IMR-90 (cell line): ENCODE measurements around the gene FBXO17. TPM values are rescaled to one million over a fixed set of nuclear protein-coding genes. Genes with fewer than 3 reads are reported as not detected.

ENCODE experiments used
- ATAC-seq: fragments of 200-7000 bp; cut with Tn5 transposase; 2 replicates; pipeline ENCODE4 v1.9.1; 2020; ENCODE audit warnings: low read depth, mild to moderate bottlenecking, moderate library complexity
- BruUV-seq: library from RNA; stranded (reverse); fragments of 400-500 nt; replicated peaks from 2 replicates; lab custom pipeline; 2021; lab: Mats Ljungman, UMichigan
- CTCF ChIA-PET: fragments of 300-600 bp; formaldehyde crosslinking; extraction: SDS; loops from one replicate; lab custom pipeline; 2021; ENCODE audit warnings: antibody characterized with exemption; lab: Yijun Ruan, JAX
- POLR2A ChIA-PET: fragments of 300-600 bp; sonication (Branson Sonifier 250); formaldehyde crosslinking; loops from one replicate; lab custom pipeline; 2022; ENCODE audit warnings: antibody characterized with exemption; ENCODE audit not compliant: unreplicated experiment; lab: Charles Lee
- DNase-seq: peaks from one replicate; pipeline ENCODE4 v3.0.0; 2013
- H2AFZ ChIP-seq: replicated peaks from 2 replicates; pipeline ENCODE3; 2013; ENCODE audit warnings: low read length, mild to moderate bottlenecking; ENCODE audit not compliant: poor library complexity
- H2AK5ac ChIP-seq: 2 replicates; pipeline ENCODE4 v1.6.1; 2013; ENCODE audit warnings: low read depth, low read length, inconsistent platforms
- H2AK9ac ChIP-seq: replicated peaks from 2 replicates; pipeline ENCODE3; 2013; ENCODE audit warnings: mild to moderate bottlenecking, low read depth, low read length, moderate library complexity; ENCODE audit not compliant: poor library complexity
- H2BK120ac ChIP-seq: 2 replicates; pipeline ENCODE4 v1.6.1; 2013; ENCODE audit warnings: low read depth, low read length, inconsistent platforms
- H2BK15ac ChIP-seq: 3 replicates; pipeline ENCODE4 v1.6.1; 2013; ENCODE audit warnings: low read depth, low read length, inconsistent platforms
- H2BK20ac ChIP-seq: 2 replicates; pipeline ENCODE4 v1.6.1; 2013; ENCODE audit warnings: low read depth, mild to moderate bottlenecking, inconsistent platforms, low read length, moderate library complexity
- H2BK5ac ChIP-seq: 2 replicates; pipeline ENCODE4 v1.6.1; 2013; ENCODE audit warnings: mild to moderate bottlenecking, low read depth, low read length, inconsistent platforms; ENCODE audit not compliant: poor library complexity, severe bottlenecking
- H3K14ac ChIP-seq: replicated peaks from 2 replicates; pipeline ENCODE4 v1.6.1; 2013; ENCODE audit warnings: low read depth, low read length, inconsistent platforms
- H3K18ac ChIP-seq: 2 replicates; pipeline ENCODE4 v1.6.1; 2013; ENCODE audit warnings: low read depth, low read length, control low read depth
- H3K23ac ChIP-seq: 2 replicates; pipeline ENCODE4 v1.6.1; 2013; ENCODE audit warnings: low read depth, low read length, inconsistent platforms
- H3K27ac ChIP-seq: 2 replicates; pipeline ENCODE4 v1.5.1; 2013; ENCODE audit warnings: mild to moderate bottlenecking, control low read depth, low read length; ENCODE audit not compliant: insufficient read depth
- H3K27me3 ChIP-seq: 2 replicates; pipeline ENCODE4 v1.6.1; 2013; ENCODE audit warnings: low read length; ENCODE audit not compliant: control insufficient read depth, insufficient read depth
- H3K36me3 ChIP-seq: 2 replicates; pipeline ENCODE4 v1.6.1; 2013; ENCODE audit warnings: low read length, mixed read lengths; ENCODE audit not compliant: control insufficient read depth, insufficient read depth
- H3K4ac ChIP-seq: 2 replicates; pipeline ENCODE4 v1.6.1; 2013; ENCODE audit warnings: low read depth, low read length, inconsistent platforms
- H3K4me1 ChIP-seq: 2 replicates; pipeline ENCODE4 v1.6.1; 2013; ENCODE audit warnings: low read length, mixed read lengths; ENCODE audit not compliant: control insufficient read depth, insufficient read depth
- H3K4me2 ChIP-seq: 2 replicates; pipeline ENCODE4 v1.6.1; 2013; ENCODE audit warnings: low read depth, mild to moderate bottlenecking, control low read depth, low read length, moderate library complexity
- H3K4me3 ChIP-seq: 2 replicates; pipeline ENCODE4 v1.5.1; 2013; ENCODE audit warnings: low read depth, mild to moderate bottlenecking, control low read depth, low read length, moderate library complexity; ENCODE audit not compliant: insufficient read depth
- H3K56ac ChIP-seq: 2 replicates; pipeline ENCODE4 v1.6.1; 2013; ENCODE audit warnings: low read length, inconsistent platforms; ENCODE audit not compliant: insufficient read depth; ENCODE audit errors: extremely low read depth
- H3K79me1 ChIP-seq, 2 experiments: 2 replicates each; pipeline ENCODE4 v1.6.1; 2013; ENCODE audit warnings: low read length in 2 of 2, inconsistent platforms in 1 of 2, low read depth in 1 of 2
- H3K9ac ChIP-seq: 2 replicates; pipeline ENCODE4 v1.6.1; 2013; ENCODE audit warnings: low read depth, low read length, control low read depth
- H3K9me1 ChIP-seq: 2 replicates; pipeline ENCODE4 v1.6.1; 2013; ENCODE audit warnings: low read length, inconsistent platforms; ENCODE audit not compliant: insufficient read depth
- H3K9me3 ChIP-seq: 2 replicates; pipeline ENCODE4 v1.6.1; 2013; ENCODE audit warnings: low read length; ENCODE audit not compliant: control insufficient read depth, insufficient read depth
- H4K20me1 ChIP-seq: 2 replicates; pipeline ENCODE4 v1.6.1; 2013; ENCODE audit warnings: low read length, inconsistent platforms; ENCODE audit not compliant: insufficient read depth
- H4K5ac ChIP-seq: 2 replicates; pipeline ENCODE4 v1.6.1; 2013; ENCODE audit warnings: mild to moderate bottlenecking, low read depth, low read length, control low read depth
- H4K8ac ChIP-seq, 2 experiments: 2 replicates each; pipeline ENCODE4 v1.6.1; 2013; ENCODE audit warnings: low read depth in 2 of 2, low read length in 2 of 2, control low read depth in 1 of 2, inconsistent platforms in 1 of 2
- H4K91ac ChIP-seq: 2 replicates; pipeline ENCODE4 v1.6.1; 2013; ENCODE audit warnings: low read depth, low read length, inconsistent platforms; ENCODE audit not compliant: insufficient read depth
- MAFK ChIP-seq: IDR thresholded peaks from 2 replicates; pipeline ENCODE4 v1.6.1; 2012; ENCODE audit warnings: low read depth, low read length, improper control_type of control experiment
- MAZ ChIP-seq: IDR thresholded peaks from 2 replicates; pipeline ENCODE4 v1.6.1; 2012; ENCODE audit warnings: low read depth, mild to moderate bottlenecking, low read length, improper control_type of control experiment, moderate library complexity, borderline replicate concordance
- MXI1 ChIP-seq: IDR thresholded peaks from 2 replicates; pipeline ENCODE4 v1.6.1; 2012; ENCODE audit warnings: low read depth, mild to moderate bottlenecking, low read length, moderate library complexity, borderline replicate concordance
- NFE2L2 ChIP-seq: fragments of 150-350 bp; IDR thresholded peaks from 2 replicates; pipeline ENCODE4 v1.6.1; 2016; ENCODE audit warnings: low read depth, mild to moderate bottlenecking, low read length
- POLR2A ChIP-seq: IDR thresholded peaks from 2 replicates; pipeline ENCODE4 v1.6.1; 2012; ENCODE audit warnings: mild to moderate bottlenecking, low read depth, low read length
- RFX5 ChIP-seq: IDR thresholded peaks from 2 replicates; pipeline ENCODE4 v1.8.0; 2012; ENCODE audit warnings: low read depth, mild to moderate bottlenecking, low read length, moderate library complexity
- SMC3 ChIP-seq: fragments of 150-350 bp; IDR thresholded peaks from 2 replicates; pipeline ENCODE4 v1.6.1; 2016; ENCODE audit warnings: low read depth, mild to moderate bottlenecking, antibody characterized with exemption, low read length, moderate library complexity
- WGBS, 2 experiments: methylation state at CpG; one replicate each; pipeline versions ENCODE4 v1.1.5 to v1.1.7; 2013; ENCODE audit warnings: missing lambda C conversion rate in 2 of 2; ENCODE audit not compliant: insufficient read length in 1 of 2; ENCODE audit errors: extremely low coverage in 2 of 2; 5-methylcytosine and 5-hydroxymethylcytosine counted together
- dilution Hi-C: fragments of 300-500 bp; cut with HindIII; formaldehyde crosslinking; loops from one replicate; pipeline ENCODE4 v1.14.3; 2018; ENCODE audit warnings: low sequenced_read_pairs; ENCODE audit not compliant: unreplicated experiment
- in situ Hi-C: fragments of 300-500 bp; cut with MboI; formaldehyde crosslinking; loops from 3 replicates; pipeline ENCODE4 v1.14.3; 2019; ENCODE audit warnings: low sequenced_read_pairs, inconsistent platforms, mixed read lengths
- intact Hi-C: fragments of 100-400 bp; cut with micrococcal nuclease; formaldehyde crosslinking; loops from 2 replicates; pipeline ENCODE4 v1.10.0; 2022
- polyA plus RNA-seq, 3 experiments: library from polyadenylated mRNA; depleted of rRNA; stranded (reverse); fragments of >200 nt; gene quantifications; 2 replicates each; pipeline ENCODE4 v1.2.3, GENCODE V29; 2012; ENCODE audit warnings: low replicate concordance in 1 of 3
- total RNA-seq: library from RNA; depleted of rRNA; stranded (reverse); fragments of >200 nt; gene quantifications from 2 replicates; pipeline ENCODE4 v1.2.3, GENCODE V29; 2012
- TF ChIP-seq, protein P1 (sequence below): conservative IDR thresholded peaks from 2 replicates; pipeline ENCODE4 v1.5.1; 2012; ENCODE audit warnings: mild to moderate bottlenecking, low read depth, low read length, improper control_type of control experiment

FBXO17 gene
- total and polyA plus RNA-seq, 2 of the 4 experiments (the other 2 are of a cell fraction) = 10.8 to 20.7 TPM

DNA sequence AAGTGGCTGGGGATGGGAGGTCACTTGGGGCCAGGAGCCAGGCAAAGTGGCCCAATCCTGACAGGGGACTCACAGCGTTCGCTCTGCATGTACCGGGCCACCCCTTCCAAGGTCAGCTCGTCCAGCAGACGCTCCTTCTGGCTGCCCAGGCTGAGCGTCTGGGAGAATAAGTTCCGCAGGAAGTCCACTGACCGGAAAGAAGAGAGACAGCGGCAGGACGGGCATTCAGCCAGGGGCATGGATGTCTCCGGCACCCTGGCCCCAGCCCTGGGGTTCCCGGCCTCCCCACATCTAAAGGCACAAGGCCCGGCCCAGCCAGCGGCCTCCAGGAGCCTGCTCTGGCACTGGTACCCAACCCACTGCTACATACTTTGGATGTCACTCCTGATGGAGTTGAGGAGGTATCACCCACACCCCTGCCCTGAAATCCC lies 82.2 kb downstream of the FBXO17 start:
- Histone ChIP-seq H4K20me1 (peaks cover 4% of the 10 kb centered on the region; the same call in 1 of the 2 replicates), H2BK20ac (no peak overlapping the region), H2AK9ac (no peak overlapping the region), H3K9me3 (no peaks in the 10 kb centered on the region), H3K27me3 (no peaks in the 10 kb centered on the region), H3K18ac (no peak overlapping the region), H3K27ac (no peak overlapping the region), H3K14ac (no peak overlapping the region), H2AFZ (no peak overlapping the region), H2BK5ac (no peak overlapping the region), H4K5ac (no peak overlapping the region), H3K79me1 (peaks cover 7 to 12% of the 10 kb centered on the region in 2 experiments; a peak in 3 of 4 replicates), H3K36me3 (peaks cover 21% of the 10 kb centered on the region), H3K4ac (no peak overlapping the region), H3K56ac (no peak overlapping the region), H3K9ac (no peak overlapping the region), H2AK5ac (no peak overlapping the region), H2BK15ac (no peak overlapping the region), H3K23ac (no peak overlapping the region), H3K4me2 (no peak overlapping the region), H3K4me1 (peaks cover 2% of the 10 kb centered on the region; the same call in 1 of the 2 replicates), H4K91ac (no peak overlapping the region), H2BK120ac (no peak overlapping the region), H4K8ac (no peak overlapping the region), H3K9me1 (peaks cover 2% of the 10 kb centered on the region; the same call in 1 of the 2 replicates), H3K4me3 (no peak overlapping the region)
- POLR2A ChIA-PET = no interaction called here
- no TSS peak for BruUV-seq
- ATAC-seq (no peak), DNase-seq (no peak)
- in situ Hi-C loops (no loop called here), dilution Hi-C loops (no loop called here), intact Hi-C loops (no loop called here)
- no peak for TF ChIP-seq SMC3
- no peak for TF ChIP-seq RFX5
- TF ChIP-seq NFE2L2 = no peak
- TF ChIP-seq MAFK = no peak
- TF ChIP-seq MXI1 = no peak
- no peak for TF ChIP-seq MAZ
- no peak for TF ChIP-seq POLR2A
- TF ChIP-seq, protein P1, sequence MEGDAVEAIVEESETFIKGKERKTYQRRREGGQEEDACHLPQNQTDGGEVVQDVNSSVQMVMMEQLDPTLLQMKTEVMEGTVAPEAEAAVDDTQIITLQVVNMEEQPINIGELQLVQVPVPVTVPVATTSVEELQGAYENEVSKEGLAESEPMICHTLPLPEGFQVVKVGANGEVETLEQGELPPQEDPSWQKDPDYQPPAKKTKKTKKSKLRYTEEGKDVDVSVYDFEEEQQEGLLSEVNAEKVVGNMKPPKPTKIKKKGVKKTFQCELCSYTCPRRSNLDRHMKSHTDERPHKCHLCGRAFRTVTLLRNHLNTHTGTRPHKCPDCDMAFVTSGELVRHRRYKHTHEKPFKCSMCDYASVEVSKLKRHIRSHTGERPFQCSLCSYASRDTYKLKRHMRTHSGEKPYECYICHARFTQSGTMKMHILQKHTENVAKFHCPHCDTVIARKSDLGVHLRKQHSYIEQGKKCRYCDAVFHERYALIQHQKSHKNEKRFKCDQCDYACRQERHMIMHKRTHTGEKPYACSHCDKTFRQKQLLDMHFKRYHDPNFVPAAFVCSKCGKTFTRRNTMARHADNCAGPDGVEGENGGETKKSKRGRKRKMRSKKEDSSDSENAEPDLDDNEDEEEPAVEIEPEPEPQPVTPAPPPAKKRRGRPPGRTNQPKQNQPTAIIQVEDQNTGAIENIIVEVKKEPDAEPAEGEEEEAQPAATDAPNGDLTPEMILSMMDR = no peak
- CTCF ChIA-PET = no interaction called here
- 86% methylated on average over 7 of the region's 14 CpGs; no CpG with 5 or more reads in 1 of the 2 experiments for WGBS, 2 experiments
